Esophagus squamous epithelium (tissue), 5 donors: ENCODE measurements around the gene PA2G4. TPM values are rescaled to one million over a fixed set of nuclear protein-coding genes. Genes with fewer than 3 reads are reported as not detected.
"Not testable (repeated sequence)": the region's sequence is repeated elsewhere in the genome, so short reads cannot be mapped to it uniquely, and the experiment has no call there.

Experiments
- DNase-seq: peaks from one replicate; lab custom pipeline; 2025; lab: John Stamatoyannopoulos, UW
- H3K27ac ChIP-seq, 4 donors: fragments of 200-600 bp; sonication (generic); one replicate each; pipeline ENCODE4 v1.5.1; 2016 to 2019; ENCODE audit warnings: mild to moderate bottlenecking in 1 of 4
- H3K27me3 ChIP-seq, 4 donors: fragments of 200-600 bp; sonication (generic); 1 replicate in 3 of 4; 2 replicates in 1 of 4; pipeline versions ENCODE4 v1.5.1 to v1.6.0; 2017 to 2021; ENCODE audit warnings: antibody characterized with exemption in 1 of 4
- H3K36me3 ChIP-seq, 3 donors: fragments of 200-600 bp; sonication (generic); one replicate each; pipeline ENCODE4 v1.5.1; 2016 to 2019
- H3K4me1 ChIP-seq, 3 donors: fragments of 200-600 bp; sonication (generic); one replicate each; pipeline ENCODE4 v1.5.1; 2017 to 2019
- H3K4me3 ChIP-seq, 4 donors: fragments of 200-600 bp; sonication (generic); 1 replicate in 3 of 4; 2 replicates in 1 of 4; pipeline ENCODE4 v1.5.1; 2016 to 2019; ENCODE audit warnings: mild to moderate bottlenecking in 2 of 4, moderate library complexity in 1 of 4
- H3K9me3 ChIP-seq, 3 donors: fragments of 200-600 bp; sonication (generic); one replicate each; pipeline ENCODE4 v1.5.1; 2016 to 2019
- CTCF ChIP-seq, 6 experiments: fragments of 450-650 bp in 4 of 6; fragments of 200-600 bp in 2 of 6; sonication (generic) in 2 of 6; IDR thresholded peaks; one replicate each; pipeline ENCODE4 v1.5.1; 2016 to 2019; ENCODE audit warnings: antibody characterized with exemption in 6 of 6, mild to moderate bottlenecking in 4 of 6, moderate library complexity in 4 of 6
- POLR2A ChIP-seq, 4 donors: fragments of 450-650 bp; IDR thresholded peaks; one replicate each; pipeline ENCODE4 v1.6.1; 2017; ENCODE audit warnings: antibody characterized with exemption in 4 of 4, mild to moderate bottlenecking in 4 of 4, moderate library complexity in 3 of 4
- WGBS, 2 donors: methylation state at CpG; one replicate each; pipeline ENCODE4 v1.1.5; 2018; 5-methylcytosine and 5-hydroxymethylcytosine counted together
- intact Hi-C: fragments of 100-400 bp; cut with DNase I; formaldehyde crosslinking; loops from one replicate; pipeline ENCODE4 v1.15.0; 2022
- total RNA-seq, 4 donors: library from RNA; depleted of rRNA; stranded (reverse); fragments of >200 nt; gene quantifications; one replicate each; pipeline ENCODE4 v1.1.0, GENCODE V29; 2016
- donor health status: DM: yes; HTN: yes; CAD: no.

Gene PA2G4
- total RNA-seq, 4 donors from 2014 or later: 89.3 to 206 (median 176) TPM

- WGBS, 2 donors: 32% methylated on average over 10 of the region's 10 CpGs
- H3K36me3 ChIP-seq: peaks cover 13 to 44% (median 28%) of the 10 kb centered on the region in 3 donors
- H3K9me3 ChIP-seq: no peaks in the 10 kb centered on the region
- H3K4me1 ChIP-seq: peaks cover 16 to 43% (median 23%) of the 10 kb centered on the region in 3 donors
- TF ChIP-seq POLR2A (IDR thresholded peaks at IDR 0.05) (no peak), CTCF (IDR thresholded peaks at IDR 0.05) (no peak)
- no peaks in the 10 kb centered on the region for H3K27me3 ChIP-seq
- no peak for DNase-seq
- H3K27ac ChIP-seq: peak overlapping the region; percentile 88 to 98 (median 94)
- intact Hi-C loops: no loop called here
- H3K4me3 ChIP-seq: peak overlapping the region in 3 of 4 donors; percentile 69 to 76 (median 70)
These were observed 11.0 kb downstream of the PA2G4 start for GRCh38 chr12:56115329-56115728.

- TF ChIP-seq CTCF (IDR thresholded peaks at IDR 0.05): peak in 1 of 6 experiments; percentile 25
- peak in 3 of 4 donors; percentile 81 to 97 (median 95) for TF ChIP-seq POLR2A (IDR thresholded peaks at IDR 0.05)
- H3K4me1 ChIP-seq: peaks cover 16 to 42% (median 24%) of the 10 kb centered on the region in 3 donors
- H3K36me3 ChIP-seq: peaks cover 9 to 44% (median 25%) of the 10 kb centered on the region in 3 donors
- peak within 1 kb of the TSS; percentile 88 to 98 (median 94) for H3K27ac ChIP-seq
- H3K9me3 ChIP-seq: no peaks in the 10 kb centered on the region
- H3K4me3 ChIP-seq: peak within 1 kb of the TSS; percentile 46 to 76 (median 70)
- intact Hi-C loops: no loop called here
- H3K27me3 ChIP-seq: no peaks in the 10 kb centered on the region
- DNase-seq: peak; percentile 58
- 0% methylated on average over 32 to 33 of the region's 34 CpGs for WGBS, 2 donors
These were observed 12.1 kb downstream of the PA2G4 start, which contains the start of gene RPL41 for GRCh38 chr12:56116267-56117081. TSS of gene RPL41 (plus strand) at chr12:56116633.

GRCh38 chr12:56117082-56117706 is 12.8 kb downstream of the PA2G4 start:
- peak overlapping the region; percentile 46 to 76 (median 70) for H3K4me3 ChIP-seq
- 1 to 3% methylated on average over 12 to 15 of the region's 16 CpGs for WGBS, 2 donors
- peaks cover 16 to 45% (median 24%) of the 10 kb centered on the region in 3 donors for H3K4me1 ChIP-seq
- peaks cover 4 to 41% (median 21%) of the 10 kb centered on the region in 3 donors for H3K36me3 ChIP-seq
- DNase-seq, intact Hi-C loops, H3K27me3 ChIP-seq, H3K9me3 ChIP-seq: not testable (repeated sequence)
- peak overlapping the region; percentile 88 to 98 (median 94) for H3K27ac ChIP-seq

GRCh38 chr12:56117778-56118687 is 13.7 kb downstream of the PA2G4 start, which contains the start of gene ZC3H10:
TSS of gene ZC3H10 (plus strand) at chr12:56118266. CDS start at chr12:56120563, 2,297 bp downstream.
- peak within 1 kb of the TSS; percentile 92 to 98 (median 94) for H3K27ac ChIP-seq
- peak within 1 kb of the TSS; percentile 46 to 76 (median 70) for H3K4me3 ChIP-seq
- WGBS, 2 donors: 0 to 1% methylated on average over 13 to 22 of the region's 61 CpGs
- peak; percentile 90 for DNase-seq
- intact Hi-C loops: no loop called here
- TF ChIP-seq POLR2A (IDR thresholded peaks at IDR 0.05): peak in 3 of 4 donors; percentile 80 to 93 (median 85)
- peak; percentile 27 to 78 (median 59) for TF ChIP-seq CTCF (IDR thresholded peaks at IDR 0.05)
- no peaks in the 10 kb centered on the region for H3K27me3 ChIP-seq
- H3K9me3 ChIP-seq: no peaks in the 10 kb centered on the region
- H3K36me3 ChIP-seq: peaks cover 4 to 33% (median 13%) of the 10 kb centered on the region in 3 donors
- H3K4me1 ChIP-seq: peaks cover 16 to 45% (median 24%) of the 10 kb centered on the region in 3 donors
